Endodermal cell (in vitro differentiated cells): ENCODE measurements around the gene PCDHGB6. TPM values are rescaled to one million over a fixed set of nuclear protein-coding genes. Genes with fewer than 3 reads are reported as not detected.
"Not testable (repeated sequence)": the region's sequence is repeated elsewhere in the genome, so short reads cannot be mapped to it uniquely, and the experiment has no call there.

Experiments used
- DNase-seq: peaks from one replicate; pipeline ENCODE4 v3.0.0-alpha.2; 2017
- H3K27ac ChIP-seq: 2 replicates; pipeline ENCODE4 v1.5.1; 2013; ENCODE audit warnings: mild to moderate bottlenecking, low read depth, low read length, moderate library complexity
- H3K27me3 ChIP-seq: 2 replicates; pipeline ENCODE4 v1.6.1; 2013; ENCODE audit warnings: mild to moderate bottlenecking, low read length, moderate library complexity; ENCODE audit not compliant: insufficient read depth, control insufficient read depth, poor library complexity, severe bottlenecking
- H3K36me3 ChIP-seq: 2 replicates; pipeline ENCODE4 v1.7.0; 2013; ENCODE audit warnings: mild to moderate bottlenecking, low read length, moderate library complexity; ENCODE audit not compliant: control insufficient read depth, insufficient read depth
- H3K4me1 ChIP-seq: one replicate; pipeline ENCODE4 v1.7.0; 2013; ENCODE audit warnings: low read length; ENCODE audit not compliant: control insufficient read depth, insufficient read depth
- H3K4me3 ChIP-seq: 2 replicates; pipeline ENCODE4 v1.5.1; 2013; ENCODE audit warnings: mild to moderate bottlenecking, low read length, moderate library complexity
- H3K9ac ChIP-seq: 2 replicates; pipeline ENCODE4 v1.6.1; 2013; ENCODE audit warnings: mild to moderate bottlenecking, low read length, moderate library complexity; ENCODE audit not compliant: poor library complexity, severe bottlenecking; ENCODE audit errors: extremely low read depth
- H3K9me3 ChIP-seq: 2 replicates; pipeline ENCODE4 v1.6.1; 2013; ENCODE audit warnings: mild to moderate bottlenecking, low read length, moderate library complexity; ENCODE audit not compliant: control insufficient read depth
- H3K27ac Mint-ChIP-seq: 2 replicates; pipeline ENCODE4 v1.8.0; 2020; ENCODE audit warnings: mixed read lengths
- H3K27me3 Mint-ChIP-seq: 2 replicates; pipeline ENCODE4 v1.8.0; 2021; ENCODE audit warnings: mild to moderate bottlenecking, mixed read lengths; ENCODE audit not compliant: insufficient read depth
- H3K36me3 Mint-ChIP-seq: 2 replicates; pipeline ENCODE4 v1.8.0; 2020; ENCODE audit warnings: low read depth, mixed read lengths
- H3K4me1 Mint-ChIP-seq: 2 replicates; pipeline ENCODE4 v1.8.0; 2020; ENCODE audit warnings: mixed read lengths
- H3K4me3 Mint-ChIP-seq: 2 replicates; pipeline ENCODE4 v1.8.0; 2020; ENCODE audit warnings: mild to moderate bottlenecking, moderate library complexity, mixed read lengths
- H3K9me3 Mint-ChIP-seq: 2 replicates; pipeline ENCODE4 v1.8.0; 2020; ENCODE audit warnings: mild to moderate bottlenecking, mixed read lengths
- WGBS, 2 experiments: methylation state at CpG; one replicate each; pipeline versions ENCODE4 v1.1.5 to v1.1.7; 2013; ENCODE audit warnings: missing lambda C conversion rate in 2 of 2, mixed read lengths in 1 of 2; ENCODE audit not compliant: insufficient coverage in 1 of 2, insufficient read length in 1 of 2; 5-methylcytosine and 5-hydroxymethylcytosine counted together
- total RNA-seq, 2 donors: library from RNA; stranded (reverse); fragmentation: NEBNext Ultra II Directional in 1 of 2; extraction: Animal tissue kit (Norgen Biotek cat#: 25700) in 1 of 2; gene quantifications; 2 replicates in 1 of 2; 3 replicates in 1 of 2; pipeline ENCODE4 v1.2.1, GENCODE V29; 2021
- TF ChIP-seq, protein P1 (sequence below): fragments of 200-600 bp; sonication (generic); conservative IDR thresholded peaks from 2 replicates; pipeline ENCODE4 v1.5.0; 2021; ENCODE audit warnings: antibody characterized with exemption, mild to moderate bottlenecking

PCDHGB6 gene
- total RNA-seq, 2 donors from 2014 or later = 8.3 to 10.8 TPM

DNA sequence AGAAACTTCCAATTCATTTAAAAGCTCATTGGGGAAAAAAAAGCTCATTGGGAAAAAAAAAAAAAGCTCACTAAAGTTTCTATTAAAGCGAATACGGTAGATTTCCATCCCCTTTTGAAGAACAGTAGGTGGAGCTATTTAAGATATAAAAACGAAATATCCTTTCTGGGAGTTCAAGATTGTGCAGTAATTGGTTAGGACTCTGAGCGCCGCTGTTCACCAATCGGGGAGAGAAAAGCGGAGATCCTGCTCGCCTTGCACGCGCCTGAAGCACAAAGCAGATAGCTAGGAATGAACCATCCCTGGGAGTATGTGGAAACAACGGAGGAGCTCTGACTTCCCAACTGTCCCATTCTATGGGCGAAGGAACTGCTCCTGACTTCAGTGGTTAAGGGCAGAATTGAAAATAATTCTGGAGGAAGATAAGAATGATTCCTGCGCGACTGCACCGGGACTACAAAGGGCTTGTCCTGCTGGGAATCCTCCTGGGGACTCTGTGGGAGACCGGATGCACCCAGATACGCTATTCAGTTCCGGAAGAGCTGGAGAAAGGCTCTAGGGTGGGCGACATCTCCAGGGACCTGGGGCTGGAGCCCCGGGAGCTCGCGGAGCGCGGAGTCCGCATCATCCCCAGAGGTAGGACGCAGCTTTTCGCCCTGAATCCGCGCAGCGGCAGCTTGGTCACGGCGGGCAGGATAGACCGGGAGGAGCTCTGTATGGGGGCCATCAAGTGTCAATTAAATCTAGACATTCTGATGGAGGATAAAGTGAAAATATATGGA is 22.7 kb downstream of the PCDHGB6 start, which contains the start of gene PCDHGA12:
Gene PCDHGA12, plus strand, starts transcription at position 176 of the 782 bp plus-strand sequence. Its CDS starts 253 bp downstream, at position 429.
- Mint-ChIP-seq H3K4me3 (no peak within 1 kb of the TSS), H3K36me3 (peaks cover 66% of the 10 kb centered on the region), H3K4me1 (no peaks in the 10 kb centered on the region), H3K27ac (no peak within 1 kb of the TSS), H3K9me3 (peaks cover 72% of the 10 kb centered on the region), H3K27me3 (no peaks in the 10 kb centered on the region)
- Histone ChIP-seq H3K36me3 (no peaks in the 10 kb centered on the region), H3K27ac (no peak within 1 kb of the TSS), H3K9ac (no peak within 1 kb of the TSS), H3K9me3 (peaks cover 77% of the 10 kb centered on the region), H3K4me3 (no peak within 1 kb of the TSS), H3K27me3 (no peaks in the 10 kb centered on the region), H3K4me1 (no peaks in the 10 kb centered on the region)
- 94 to 97% methylated on average over 25 to 33 of the region's 33 CpGs for WGBS, 2 experiments
- no peak for DNase-seq
- TF ChIP-seq, protein P1, sequence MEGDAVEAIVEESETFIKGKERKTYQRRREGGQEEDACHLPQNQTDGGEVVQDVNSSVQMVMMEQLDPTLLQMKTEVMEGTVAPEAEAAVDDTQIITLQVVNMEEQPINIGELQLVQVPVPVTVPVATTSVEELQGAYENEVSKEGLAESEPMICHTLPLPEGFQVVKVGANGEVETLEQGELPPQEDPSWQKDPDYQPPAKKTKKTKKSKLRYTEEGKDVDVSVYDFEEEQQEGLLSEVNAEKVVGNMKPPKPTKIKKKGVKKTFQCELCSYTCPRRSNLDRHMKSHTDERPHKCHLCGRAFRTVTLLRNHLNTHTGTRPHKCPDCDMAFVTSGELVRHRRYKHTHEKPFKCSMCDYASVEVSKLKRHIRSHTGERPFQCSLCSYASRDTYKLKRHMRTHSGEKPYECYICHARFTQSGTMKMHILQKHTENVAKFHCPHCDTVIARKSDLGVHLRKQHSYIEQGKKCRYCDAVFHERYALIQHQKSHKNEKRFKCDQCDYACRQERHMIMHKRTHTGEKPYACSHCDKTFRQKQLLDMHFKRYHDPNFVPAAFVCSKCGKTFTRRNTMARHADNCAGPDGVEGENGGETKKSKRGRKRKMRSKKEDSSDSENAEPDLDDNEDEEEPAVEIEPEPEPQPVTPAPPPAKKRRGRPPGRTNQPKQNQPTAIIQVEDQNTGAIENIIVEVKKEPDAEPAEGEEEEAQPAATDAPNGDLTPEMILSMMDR = no peak

DNA sequence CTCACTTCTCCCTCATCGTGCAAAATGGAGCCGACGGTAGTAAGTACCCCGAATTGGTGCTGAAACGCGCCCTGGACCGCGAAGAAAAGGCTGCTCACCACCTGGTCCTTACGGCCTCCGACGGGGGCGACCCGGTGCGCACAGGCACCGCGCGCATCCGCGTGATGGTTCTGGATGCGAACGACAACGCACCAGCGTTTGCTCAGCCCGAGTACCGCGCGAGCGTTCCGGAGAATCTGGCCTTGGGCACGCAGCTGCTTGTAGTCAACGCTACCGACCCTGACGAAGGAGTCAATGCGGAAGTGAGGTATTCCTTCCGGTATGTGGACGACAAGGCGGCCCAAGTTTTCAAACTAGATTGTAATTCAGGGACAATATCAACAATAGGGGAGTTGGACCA is 23.5 kb downstream of the PCDHGB6 start:
- Mint-ChIP-seq H3K27me3 (no peaks in the 10 kb centered on the region), H3K4me1 (no peaks in the 10 kb centered on the region), H3K27ac (no peak overlapping the region), H3K36me3 (peaks cover 59% of the 10 kb centered on the region), H3K4me3 (no peak overlapping the region), H3K9me3 (peaks cover 73% of the 10 kb centered on the region)
- H3K9ac ChIP-seq = no peak overlapping the region
- no peak overlapping the region for H3K27ac ChIP-seq
- H3K9me3 ChIP-seq = peaks cover 71% of the 10 kb centered on the region
- H3K4me1 ChIP-seq = no peaks in the 10 kb centered on the region
- no peak for DNase-seq
- H3K27me3 ChIP-seq = no peaks in the 10 kb centered on the region
- TF ChIP-seq, protein P1 = no peak
- H3K4me3 ChIP-seq = no peak overlapping the region
- 95 to 96% methylated on average over 37 of the region's 37 CpGs for WGBS, 2 experiments
- no peaks in the 10 kb centered on the region for H3K36me3 ChIP-seq

DNA sequence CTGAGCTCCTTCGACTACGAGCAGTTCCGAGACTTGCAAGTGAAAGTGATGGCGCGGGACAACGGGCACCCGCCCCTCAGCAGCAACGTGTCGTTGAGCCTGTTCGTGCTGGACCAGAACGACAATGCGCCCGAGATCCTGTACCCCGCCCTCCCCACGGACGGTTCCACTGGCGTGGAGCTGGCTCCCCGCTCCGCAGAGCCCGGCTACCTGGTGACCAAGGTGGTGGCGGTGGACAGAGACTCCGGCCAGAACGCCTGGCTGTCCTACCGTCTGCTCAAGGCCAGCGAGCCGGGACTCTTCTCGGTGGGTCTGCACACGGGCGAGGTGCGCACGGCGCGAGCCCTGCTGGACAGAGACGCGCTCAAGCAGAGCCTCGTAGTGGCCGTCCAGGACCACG is 24.5 kb downstream of the PCDHGB6 start:
- not testable (repeated sequence) for H3K27me3 Mint-ChIP-seq, H3K27ac Mint-ChIP-seq, DNase-seq, H3K27ac ChIP-seq, H3K4me3 ChIP-seq, H3K36me3 ChIP-seq, H3K4me1 ChIP-seq, H3K9ac ChIP-seq, H3K27me3 ChIP-seq, H3K4me1 Mint-ChIP-seq, H3K4me3 Mint-ChIP-seq
- 95 to 100% methylated on average over 12 to 31 of the region's 38 CpGs for WGBS, 2 experiments
- Mint-ChIP-seq H3K36me3 (peaks cover 52% of the 10 kb centered on the region), H3K9me3 (peaks cover 63% of the 10 kb centered on the region)
- peaks cover 62% of the 10 kb centered on the region for H3K9me3 ChIP-seq

DNA sequence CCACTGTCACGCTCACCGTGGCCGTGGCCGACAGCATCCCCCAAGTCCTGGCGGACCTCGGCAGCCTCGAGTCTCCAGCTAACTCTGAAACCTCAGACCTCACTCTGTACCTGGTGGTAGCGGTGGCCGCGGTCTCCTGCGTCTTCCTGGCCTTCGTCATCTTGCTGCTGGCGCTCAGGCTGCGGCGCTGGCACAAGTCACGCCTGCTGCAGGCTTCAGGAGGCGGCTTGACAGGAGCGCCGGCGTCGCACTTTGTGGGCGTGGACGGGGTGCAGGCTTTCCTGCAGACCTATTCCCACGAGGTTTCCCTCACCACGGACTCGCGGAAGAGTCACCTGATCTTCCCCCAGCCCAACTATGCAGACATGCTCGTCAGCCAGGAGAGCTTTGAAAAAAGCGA is 24.9 kb downstream of the PCDHGB6 start:
- not testable (repeated sequence) for H3K27ac Mint-ChIP-seq, H3K27ac ChIP-seq, H3K4me3 Mint-ChIP-seq, H3K9ac ChIP-seq, DNase-seq, H3K4me1 ChIP-seq, H3K4me3 ChIP-seq, H3K36me3 ChIP-seq, H3K27me3 Mint-ChIP-seq, H3K27me3 ChIP-seq, H3K4me1 Mint-ChIP-seq
- H3K9me3 Mint-ChIP-seq = peaks cover 60% of the 10 kb centered on the region
- 91 to 96% methylated on average over 16 to 29 of the region's 29 CpGs for WGBS, 2 experiments
- peaks cover 48% of the 10 kb centered on the region for H3K36me3 Mint-ChIP-seq
- peaks cover 57% of the 10 kb centered on the region for H3K9me3 ChIP-seq
